HEK293T (cell line): Measurements from ENCODE around the gene ZNF148.

Experiments used
- ARNT ChIP-seq: fragments of 450-650 bp; IDR thresholded peaks from 2 replicates; pipeline ENCODE4 v1.6.1; 2017; ENCODE audit warnings: mild to moderate bottlenecking
- BHLHE40 ChIP-seq: fragments of 450-650 bp; IDR thresholded peaks from 2 replicates; pipeline ENCODE4 v1.6.1; 2016; ENCODE audit warnings: mild to moderate bottlenecking, moderate library complexity, borderline replicate concordance
- FOXA1 ChIP-seq: fragments of 450-650 bp; IDR thresholded peaks from 2 replicates; pipeline ENCODE4 v1.6.1; 2016; ENCODE audit warnings: mild to moderate bottlenecking
- FOXK2 ChIP-seq: fragments of 450-650 bp; IDR thresholded peaks from 2 replicates; pipeline ENCODE4 v1.6.1; 2016; ENCODE audit warnings: mild to moderate bottlenecking
- HDGF ChIP-seq: fragments of 450-650 bp; IDR thresholded peaks from 2 replicates; pipeline ENCODE4 v1.6.1; 2017; ENCODE audit warnings: antibody characterized with exemption, borderline replicate concordance
- L3MBTL2 ChIP-seq: fragments of 450-650 bp; conservative IDR thresholded peaks from 2 replicates; pipeline ENCODE4 v1.6.1; 2016; ENCODE audit warnings: mild to moderate bottlenecking
- LEF1 ChIP-seq: fragments of 450-650 bp; IDR thresholded peaks from 2 replicates; pipeline ENCODE4 v1.6.1; 2017; ENCODE audit warnings: mild to moderate bottlenecking, borderline replicate concordance
- NFRKB ChIP-seq: fragments of 450-650 bp; IDR thresholded peaks from 2 replicates; pipeline ENCODE4 v1.6.1; 2016; ENCODE audit warnings: mild to moderate bottlenecking, moderate library complexity
- SP1 ChIP-seq: fragments of 450-650 bp; IDR thresholded peaks from 2 replicates; pipeline ENCODE4 v1.6.1; 2017
- ZNF384 ChIP-seq: fragments of 450-650 bp; IDR thresholded peaks from 2 replicates; pipeline ENCODE4 v1.6.1; 2016

DNA sequence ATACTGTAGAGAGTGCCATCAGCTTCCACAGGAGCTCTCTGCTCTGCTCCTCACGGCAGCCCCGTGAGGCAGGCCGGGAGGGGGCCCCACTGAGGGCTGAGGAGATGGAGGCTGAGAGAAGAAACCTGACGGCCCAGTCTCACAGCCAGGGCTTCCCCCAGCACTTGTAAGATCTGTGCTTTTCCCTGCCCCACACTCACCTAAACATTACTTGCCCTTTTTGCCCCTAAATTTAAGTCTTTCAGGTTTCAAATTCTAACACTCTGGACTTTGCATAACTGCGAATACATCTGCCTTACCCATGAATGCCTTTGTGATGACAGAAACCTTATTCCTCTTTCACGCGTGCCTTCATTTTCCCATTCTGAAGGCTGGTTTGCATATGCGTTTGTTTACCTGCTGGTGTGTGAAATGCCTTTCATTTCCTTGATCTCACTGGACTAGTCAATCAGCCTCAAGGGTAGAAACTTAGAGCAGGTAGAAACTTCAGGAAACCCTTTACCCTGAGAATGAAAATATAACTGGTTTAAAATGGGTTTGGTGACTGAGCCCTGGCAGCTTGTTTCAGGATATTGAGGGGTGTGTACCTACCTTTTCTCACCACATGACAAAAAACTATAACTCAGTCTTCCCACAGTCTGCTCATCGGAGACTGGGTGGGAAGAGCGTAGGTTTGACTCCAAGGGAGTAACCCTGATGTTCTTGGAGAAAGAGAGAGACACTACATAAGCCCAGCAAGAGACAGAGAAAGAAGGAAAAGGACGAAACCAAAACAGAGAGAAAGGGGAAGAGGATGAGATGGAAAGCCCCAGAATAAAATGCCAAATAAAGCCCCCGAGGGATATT lies 182.7 kb downstream of the ZNF148 start:
- TF ChIP-seq SP1 (no peak), HDGF (no peak), FOXA1 (no peak), BHLHE40 (no peak), L3MBTL2 (no peak), LEF1 (no peak), FOXK2 (no peak), NFRKB (no peak), ARNT (no peak), ZNF384 (no peak)
